ENCODE data around the gene DOCK9.
"Not testable (repeated sequence)": the region's sequence is repeated elsewhere in the genome, so short reads cannot be mapped to it uniquely, and the experiment has no call there.

Gene DOCK9

GRCh38 chr13:98761126-98761985 lies 216.5 kb downstream of the DOCK9 start:
- DNase-seq, result peak; percentile 72

GRCh38 chr13:98755729-98756128 lies 222.1 kb downstream of the DOCK9 start:
- DNase-seq, result no peak

- DNase-seq, result no peak
Observed at GRCh38 chr13:98755116-98755515, 222.7 kb downstream of the DOCK9 start.

DNA sequence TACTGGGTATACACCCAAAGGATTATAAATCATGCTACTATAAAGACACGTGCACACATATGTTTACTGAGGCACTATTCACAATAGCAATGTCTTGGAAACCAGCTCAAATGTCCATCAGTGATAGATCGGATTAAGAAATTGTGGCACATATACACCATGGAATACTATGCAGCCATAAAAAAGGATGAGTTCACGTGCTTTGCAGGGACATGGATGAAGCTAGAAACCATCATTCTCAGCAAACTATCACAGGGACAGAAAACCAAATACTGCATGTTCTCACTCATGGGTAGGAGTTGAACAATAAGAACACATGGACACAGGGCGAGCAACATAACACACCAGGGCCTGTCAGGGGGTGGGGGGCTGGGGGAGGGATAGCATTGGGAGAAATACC lies 223.4 kb downstream of the DOCK9 start:
- DNase-seq, result not testable (repeated sequence)

GRCh38 chr13:98752467-98753290 lies 225.2 kb downstream of the DOCK9 start, which contains the start of gene SLC15A1:
Gene SLC15A1 (minus strand): TSS chr13:98752672. CDS start chr13:98752598, 74 bp downstream.
- no peak for DNase-seq

DNA sequence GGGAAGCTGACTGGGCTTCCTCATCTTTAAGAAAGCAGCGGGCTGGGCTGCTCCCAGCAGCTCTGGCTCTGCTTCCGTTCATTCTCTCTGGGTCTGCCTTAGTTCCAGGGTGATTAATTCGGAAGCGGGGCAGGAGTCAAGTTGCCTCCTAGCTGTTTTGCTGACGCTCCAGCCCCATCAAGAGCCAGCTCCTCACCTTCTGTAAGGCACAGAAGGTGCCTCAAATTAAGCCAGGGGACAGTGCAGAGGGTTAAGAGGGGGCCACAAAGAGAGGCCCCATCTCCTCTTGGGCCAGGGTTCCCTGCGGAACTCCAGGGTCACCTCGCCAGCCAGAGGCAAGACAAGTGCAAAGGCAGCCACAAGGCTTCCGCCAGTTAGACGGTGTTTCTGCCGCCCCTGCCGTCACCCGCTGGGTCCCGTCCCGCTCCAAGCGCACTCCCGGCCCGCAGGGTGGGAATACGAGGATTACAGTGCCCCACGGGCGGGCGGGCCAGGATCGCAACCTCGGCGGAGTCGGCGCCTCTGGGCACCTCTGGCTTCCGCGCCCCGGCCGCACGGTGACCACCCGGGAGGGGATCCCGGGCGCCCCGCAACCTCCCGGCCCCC lies 225.9 kb downstream of the DOCK9 start:
- peak; percentile 25 for DNase-seq

GRCh38 chr13:98751367-98751782 lies 226.5 kb downstream of the DOCK9 start:
- no peak for DNase-seq

- peak; percentile 81 for DNase-seq
Observed at GRCh38 chr13:98749501-98749900, 228.4 kb downstream of the DOCK9 start.

- no peak for DNase-seq
Observed at GRCh38 chr13:98746968-98747367, 230.9 kb downstream of the DOCK9 start.
